Neural crest cell (in vitro differentiated cells): ENCODE measurements around the gene TOR1AIP1. TPM values are rescaled to one million over a fixed set of nuclear protein-coding genes. Genes with fewer than 3 reads are reported as not detected.
A peak's percentile ranks its signal among the peaks of the same experiment; 100 is the strongest.
"Not testable (repeated sequence)": the region's sequence is repeated elsewhere in the genome, so short reads cannot be mapped to it uniquely, and the experiment has no call there.

Experiments
- DNase-seq: peaks from one replicate; pipeline ENCODE4 v3.0.0; 2021; ENCODE audit warnings: low read depth, mixed read lengths, low spot score
- H3K27ac Mint-ChIP-seq: one replicate; pipeline ENCODE4 v1.8.0; 2021; ENCODE audit warnings: mild to moderate bottlenecking, mixed read lengths; ENCODE audit not compliant: unreplicated experiment
- H3K27me3 Mint-ChIP-seq: 2 replicates; pipeline ENCODE4 v1.8.0; 2021; ENCODE audit warnings: low read depth, mild to moderate bottlenecking, mixed read lengths
- H3K36me3 Mint-ChIP-seq: 2 replicates; pipeline ENCODE4 v1.8.0; 2021; ENCODE audit warnings: low read depth, mild to moderate bottlenecking, mixed read lengths
- H3K4me1 Mint-ChIP-seq: 2 replicates; pipeline ENCODE4 v1.8.0; 2021; ENCODE audit warnings: mixed read lengths
- H3K4me3 Mint-ChIP-seq: one replicate; pipeline ENCODE4 v1.8.0; 2021; ENCODE audit warnings: mild to moderate bottlenecking, mixed read lengths
- H3K9me3 Mint-ChIP-seq: 2 replicates; pipeline ENCODE4 v1.8.0; 2021; ENCODE audit warnings: mixed read lengths
- long read RNA-seq: library from polyadenylated mRNA; unstranded; transcript quantifications from one replicate; pipeline ENCODE4 v2.0.0, GENCODE V29; 2020
- total RNA-seq: library from RNA; stranded (reverse); gene quantifications from 2 replicates; pipeline ENCODE4 v1.2.1, GENCODE V29; 2021
- TF ChIP-seq, protein P1 (sequence below): fragments of 200-600 bp; sonication (generic); conservative IDR thresholded peaks from 2 replicates; pipeline ENCODE4 v1.5.0; 2021; ENCODE audit warnings: antibody characterized with exemption, mild to moderate bottlenecking

The TOR1AIP1 gene
- 21.5 and 22.1 TPM in 2 replicates for total RNA-seq
- long read RNA-seq, full-length matches to known transcripts: 43 of 45 reads
- long read RNA-seq, partial matches to known transcripts: 0 of 45 reads
- long read RNA-seq, other reads (novel, unspliced or antisense): 2 of 45 reads

GRCh38 chr1:179882253-179883039 lies at the start of gene TOR1AIP1:
TOR1AIP1 (plus strand) TSS chr1:179882285; CDS start chr1:179882503, 218 bp downstream.
- Mint-ChIP-seq H3K27ac (peak within 1 kb of the TSS; percentile 100), H3K4me1 (peaks cover 45% of the 10 kb centered on the region), H3K27me3 (no peaks in the 10 kb centered on the region), H3K9me3 (no peaks in the 10 kb centered on the region), H3K4me3 (peak within 1 kb of the TSS; percentile 98), H3K36me3 (no peaks in the 10 kb centered on the region)
- TF ChIP-seq, protein P1, sequence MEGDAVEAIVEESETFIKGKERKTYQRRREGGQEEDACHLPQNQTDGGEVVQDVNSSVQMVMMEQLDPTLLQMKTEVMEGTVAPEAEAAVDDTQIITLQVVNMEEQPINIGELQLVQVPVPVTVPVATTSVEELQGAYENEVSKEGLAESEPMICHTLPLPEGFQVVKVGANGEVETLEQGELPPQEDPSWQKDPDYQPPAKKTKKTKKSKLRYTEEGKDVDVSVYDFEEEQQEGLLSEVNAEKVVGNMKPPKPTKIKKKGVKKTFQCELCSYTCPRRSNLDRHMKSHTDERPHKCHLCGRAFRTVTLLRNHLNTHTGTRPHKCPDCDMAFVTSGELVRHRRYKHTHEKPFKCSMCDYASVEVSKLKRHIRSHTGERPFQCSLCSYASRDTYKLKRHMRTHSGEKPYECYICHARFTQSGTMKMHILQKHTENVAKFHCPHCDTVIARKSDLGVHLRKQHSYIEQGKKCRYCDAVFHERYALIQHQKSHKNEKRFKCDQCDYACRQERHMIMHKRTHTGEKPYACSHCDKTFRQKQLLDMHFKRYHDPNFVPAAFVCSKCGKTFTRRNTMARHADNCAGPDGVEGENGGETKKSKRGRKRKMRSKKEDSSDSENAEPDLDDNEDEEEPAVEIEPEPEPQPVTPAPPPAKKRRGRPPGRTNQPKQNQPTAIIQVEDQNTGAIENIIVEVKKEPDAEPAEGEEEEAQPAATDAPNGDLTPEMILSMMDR: peak; percentile 59
- peak; percentile 94 for DNase-seq

GRCh38 chr1:179836686-179837445 lies 45.2 kb upstream of the TOR1AIP1 start:
- H3K9me3 Mint-ChIP-seq, H3K27ac Mint-ChIP-seq, DNase-seq, H3K36me3 Mint-ChIP-seq, H3K27me3 Mint-ChIP-seq, H3K4me3 Mint-ChIP-seq: not testable (repeated sequence)
- H3K4me1 Mint-ChIP-seq: peaks cover 11% of the 10 kb centered on the region

DNA sequence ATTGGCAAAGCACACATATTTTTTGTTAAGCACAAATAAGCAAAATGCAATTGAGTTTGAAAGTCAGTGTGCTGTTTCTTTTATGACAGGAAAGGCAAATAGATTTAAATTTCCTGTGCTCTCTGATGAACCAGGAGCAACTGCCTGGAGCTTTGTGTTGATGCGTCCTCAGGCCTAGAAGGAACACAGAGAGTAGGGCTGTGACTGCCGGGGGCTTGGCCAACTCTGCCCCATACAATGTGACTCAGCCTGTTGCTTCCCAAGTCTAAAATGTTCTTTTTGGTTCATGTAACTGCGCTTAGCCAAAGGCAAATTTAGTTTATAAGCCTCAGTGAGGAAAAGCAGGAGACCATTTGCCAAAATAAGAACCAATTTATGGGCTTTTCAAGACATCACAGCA lies 42.0 kb upstream of the TOR1AIP1 start:
- Mint-ChIP-seq H3K4me3 (no peak overlapping the region), H3K4me1 (no peaks in the 10 kb centered on the region), H3K27ac (no peak overlapping the region), H3K27me3 (no peaks in the 10 kb centered on the region), H3K9me3 (no peaks in the 10 kb centered on the region), H3K36me3 (peaks cover 5% of the 10 kb centered on the region)
- DNase-seq: no peak
- TF ChIP-seq, protein P1: no peak

DNA sequence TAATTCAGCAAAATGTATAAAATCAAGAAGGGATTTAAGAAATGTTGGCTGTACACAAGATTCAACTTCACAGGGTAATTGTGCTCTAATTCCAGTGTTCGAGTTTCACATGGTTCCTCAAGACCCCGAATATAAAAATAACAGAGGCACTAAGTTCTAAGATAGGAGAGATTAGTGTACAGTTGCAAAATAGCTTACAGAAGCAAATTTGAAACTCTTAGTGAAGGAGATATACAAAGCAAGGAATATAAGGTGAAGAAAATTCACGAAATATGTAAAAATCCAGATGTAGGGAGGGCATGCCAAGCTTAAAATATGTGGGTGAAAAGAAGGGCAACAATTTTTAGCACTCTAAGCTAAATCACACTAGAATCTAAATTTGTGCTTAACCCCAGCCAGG lies 33.9 kb upstream of the TOR1AIP1 start:
- no peak overlapping the region for H3K27ac Mint-ChIP-seq
- H3K27me3 Mint-ChIP-seq: no peaks in the 10 kb centered on the region
- H3K36me3 Mint-ChIP-seq: peaks cover 13% of the 10 kb centered on the region
- no peak overlapping the region for H3K4me3 Mint-ChIP-seq
- no peak for DNase-seq
- no peaks in the 10 kb centered on the region for H3K4me1 Mint-ChIP-seq
- no peaks in the 10 kb centered on the region for H3K9me3 Mint-ChIP-seq
- TF ChIP-seq, protein P1: no peak

- H3K27me3 Mint-ChIP-seq: no peaks in the 10 kb centered on the region
- H3K9me3 Mint-ChIP-seq: no peaks in the 10 kb centered on the region
Measured at GRCh38 chr1:179853102-179853501, 29.0 kb upstream of the TOR1AIP1 start.

GRCh38 chr1:179855831-179856230 lies 26.3 kb upstream of the TOR1AIP1 start:
- not testable (repeated sequence) for H3K36me3 Mint-ChIP-seq, DNase-seq, H3K9me3 Mint-ChIP-seq, H3K27ac Mint-ChIP-seq, H3K4me3 Mint-ChIP-seq, H3K27me3 Mint-ChIP-seq
- H3K4me1 Mint-ChIP-seq: peaks cover 18% of the 10 kb centered on the region

More at GRCh38 chr1:179853102-179853501, 29.0 kb upstream of the TOR1AIP1 start:
- no peak overlapping the region for H3K27ac Mint-ChIP-seq
- DNase-seq: no peak
- H3K4me1 Mint-ChIP-seq: peaks cover 4% of the 10 kb centered on the region
- peaks cover 5% of the 10 kb centered on the region for H3K36me3 Mint-ChIP-seq
- TF ChIP-seq, protein P1: no peak
- no peak overlapping the region for H3K4me3 Mint-ChIP-seq
